Adrenal gland (tissue), 12 donors: Measurements from ENCODE around the gene DEGS2. TPM values are rescaled to one million over a fixed set of nuclear protein-coding genes. Genes with fewer than 3 reads are reported as not detected.

Experiments
- DNase-seq, 7 donors: peaks; one replicate each; pipeline ENCODE4 v3.0.0-alpha.2; 2019 to 2020
- H3K27ac ChIP-seq, 5 donors: fragments of 200-600 bp; sonication (generic) in 4 of 5; 1 replicate in 3 of 5; 2 replicates in 2 of 5; pipeline versions ENCODE4 v1.5.1 to v1.8.0; 2016 to 2020; ENCODE audit warnings: mild to moderate bottlenecking in 1 of 5
- H3K27me3 ChIP-seq: fragments of 200-600 bp; 2 replicates; pipeline ENCODE4 v1.8.0; 2021
- H3K36me3 ChIP-seq, 2 donors: fragments of 200-600 bp; replicated peaks in 1 of 2; 1 replicate in 1 of 2; 2 replicates in 1 of 2; pipeline versions ENCODE4 v1.5.1 to v1.8.0; 2018 to 2022
- H3K4me1 ChIP-seq, 2 donors: fragments of 200-600 bp; replicated peaks in 1 of 2; 1 replicate in 1 of 2; 2 replicates in 1 of 2; pipeline versions ENCODE4 v1.5.1 to v1.8.0; 2018 to 2021
- H3K4me3 ChIP-seq, 4 donors: fragments of 200-600 bp; sonication (generic) in 3 of 4; one replicate each; pipeline ENCODE4 v1.5.1; 2016 to 2018
- H3K9me3 ChIP-seq, 3 donors: fragments of 200-600 bp; sonication (generic) in 1 of 3; replicated peaks in 1 of 3; 1 replicate in 2 of 3; 2 replicates in 1 of 3; pipeline versions ENCODE4 v1.5.1 to v1.8.0; 2016 to 2021
- POLR2A ChIP-seq, 2 donors: fragments of 450-650 bp; IDR thresholded peaks; one replicate each; pipeline ENCODE4 v1.6.1; 2017; ENCODE audit warnings: antibody characterized with exemption in 2 of 2, mild to moderate bottlenecking in 2 of 2, moderate library complexity in 1 of 2
- WGBS, 4 donors: extraction: QIAGEN DNeasy Blood & Tissue Kit in 2 of 4; methylation state at CpG; one replicate each; pipeline versions ENCODE4 v1.1.5 to v1.1.7; 2013 to 2017; 5-methylcytosine and 5-hydroxymethylcytosine counted together
- intact Hi-C, 2 donors: fragments of 100-400 bp; cut with DNase I; formaldehyde crosslinking; loops; one replicate each; pipeline versions ENCODE4 v1.14.1 to v1.15.0; 2022 to 2023
- polyA plus RNA-seq, 3 donors: library from polyadenylated mRNA; stranded (reverse); fragments of 200-250 nt in 2 of 3; fragments of 350-450 nt in 1 of 3; fragmentation: Illumina TruSeq in 1 of 3; extraction: RNeasy Lipid Tissue Mini Kit (QIAGEN cat#74804) in 1 of 3; gene quantifications; one replicate each; pipeline ENCODE4 v1.2.3, GENCODE V29; 2013 to 2014
- total RNA-seq, 9 donors: library from RNA; depleted of rRNA in 4 of 9; stranded (reverse); fragments of >200 nt in 4 of 9; fragments of 120-200 nt in 1 of 9; fragmentation: NEBNext Ultra II Directional in 1 of 9; extraction: Animal tissue kit (Norgen Biotek cat#: 25700) in 1 of 9; gene quantifications; one replicate each; pipeline versions ENCODE4 v1.1.0 to v1.2.4, GENCODE V29; 2013 to 2023
- TF ChIP-seq, protein P1 (sequence below), 6 experiments: fragments of 450-650 bp in 4 of 6; fragments of 200-600 bp in 2 of 6; sonication (generic) in 1 of 6; IDR thresholded peaks; 1 replicate in 5 of 6; 2 replicates in 1 of 6; pipeline versions ENCODE4 v1.5.1 to v1.8.0; 2016 to 2021; ENCODE audit warnings: antibody characterized with exemption in 6 of 6, mild to moderate bottlenecking in 2 of 6, moderate library complexity in 1 of 6
- donor health status: healthy with polysubstance abuse.
- donor health status: Bipolar disorder and iron deficiency.
- donor health status: DM: yes; HTN: yes; CAD: no.
- donor health status: DM: no; HTN: no; CAD: no.
- donor health status: DM: no; HTN: no; CAD: no.
- donor health status: DM: yes; HTN: yes; CAD: no.

The DEGS2 gene
- total and polyA plus RNA-seq, 12 donors: 0.06 to 0.69 (median 0.24) TPM; not detected in 3

DNA sequence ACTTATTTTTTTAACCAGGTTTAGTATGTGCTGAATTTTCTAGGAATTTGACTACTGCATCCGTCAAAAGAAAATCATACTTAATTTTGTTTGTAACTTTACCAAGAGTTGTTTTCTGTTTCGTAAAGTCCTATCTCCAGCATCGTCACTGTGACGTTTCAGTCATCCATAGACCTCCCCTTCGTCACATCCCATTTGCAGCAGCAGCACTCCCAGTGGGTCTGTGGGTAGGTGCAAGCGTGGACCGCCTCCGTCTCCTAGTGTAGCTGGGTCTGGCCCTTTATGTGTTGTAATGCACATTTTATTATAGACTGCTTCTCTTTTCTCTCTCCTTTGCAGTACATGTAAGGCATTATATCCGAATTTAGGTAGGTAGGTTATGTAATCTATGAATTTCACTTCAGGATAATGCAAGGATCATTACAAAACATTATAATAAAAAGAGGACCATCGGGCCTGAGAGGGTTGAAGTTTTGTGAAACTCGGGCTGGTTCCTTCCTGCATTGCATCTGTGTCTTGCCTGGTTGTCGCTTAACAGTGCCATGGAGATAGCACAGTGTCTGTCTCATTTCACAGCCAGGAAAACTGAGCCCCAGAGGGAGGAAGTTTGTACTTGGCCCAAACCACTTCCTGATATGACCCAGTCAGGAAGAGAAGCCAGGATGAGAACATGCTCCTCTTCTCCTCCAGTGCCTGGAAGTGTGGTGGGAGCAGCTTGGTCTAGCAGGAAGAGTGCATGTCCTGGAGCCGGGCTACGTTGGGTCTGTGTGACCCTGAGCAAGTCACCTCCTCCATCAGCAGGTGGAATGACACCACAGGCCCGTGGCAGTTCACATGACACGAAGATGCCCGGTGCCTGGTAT, 53.0 kb downstream of the DEGS2 start:
- TF ChIP-seq POLR2A (IDR thresholded peaks at IDR 0.05): no peak
- WGBS, 4 donors: 74 to 84% (median 79%) methylated on average over 12 to 17 of the region's 17 CpGs
- Histone ChIP-seq H3K27ac (peak overlapping the region in 1 of 5 donors; percentile 21), H3K36me3 (no peaks in the 10 kb centered on the region), H3K4me1 (peaks cover 20 to 33% of the 10 kb centered on the region in 2 donors), H3K27me3 (no peaks in the 10 kb centered on the region), H3K4me3 (no peak overlapping the region), H3K9me3 (no peaks in the 10 kb centered on the region)
- intact Hi-C loops: loop anchor here (5.0 kb wide), 2 partner anchors 124 to 129 kb away; no protein-coding TSS in a partner anchor
- no peak for DNase-seq

DNA sequence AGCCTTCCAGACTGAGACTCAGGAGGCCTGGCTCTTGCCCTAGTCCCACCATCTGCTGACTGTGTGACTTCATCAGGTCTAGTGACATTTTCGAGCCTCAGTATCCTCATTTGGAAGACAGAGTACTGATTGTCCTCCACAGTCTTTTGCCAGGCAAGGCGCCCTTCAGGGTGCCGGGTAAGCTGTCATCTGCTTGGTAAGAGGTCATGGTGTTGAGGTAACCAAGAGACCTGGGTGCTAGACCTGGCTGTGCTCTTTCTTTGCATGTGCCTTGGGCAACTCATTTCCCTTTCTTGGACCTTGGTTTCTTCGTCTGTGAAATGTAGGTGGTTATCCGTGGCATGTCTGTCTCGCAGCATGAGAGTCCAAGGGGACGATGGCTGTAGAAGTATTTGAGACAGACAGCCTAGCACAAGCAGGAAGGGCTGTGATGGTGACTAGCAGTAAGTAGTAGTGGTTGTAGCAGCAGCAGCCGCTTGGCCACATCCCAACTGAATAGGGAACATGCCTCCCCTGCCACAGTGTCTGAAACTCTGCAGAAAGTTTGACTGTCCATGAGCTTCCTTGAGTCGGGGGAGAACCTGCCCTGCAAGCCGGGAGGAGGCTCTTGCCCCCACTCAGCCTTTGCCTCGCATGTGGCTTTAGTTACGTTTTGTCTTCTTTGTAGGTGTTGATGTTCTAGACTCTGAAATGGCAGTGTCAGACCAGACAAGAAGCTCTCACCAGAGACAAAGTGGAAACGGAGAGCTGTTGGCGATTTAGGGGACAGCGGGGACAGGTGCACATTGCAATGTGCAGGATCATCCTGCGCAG, 53.9 kb downstream of the DEGS2 start:
- DNase-seq: peak in 1 of 7 donors; percentile 29
- Histone ChIP-seq H3K36me3 (no peaks in the 10 kb centered on the region), H3K4me1 (peaks cover 20 to 33% of the 10 kb centered on the region in 2 donors), H3K27ac (no peak overlapping the region), H3K4me3 (no peak overlapping the region), H3K9me3 (no peaks in the 10 kb centered on the region), H3K27me3 (no peaks in the 10 kb centered on the region)
- WGBS, 4 donors: 80 to 84% (median 84%) methylated on average over 16 of the region's 16 CpGs
- intact Hi-C loops: loop anchor here (5.0 kb wide), 2 partner anchors 123 to 128 kb away; no protein-coding TSS in a partner anchor
- TF ChIP-seq, protein P1, sequence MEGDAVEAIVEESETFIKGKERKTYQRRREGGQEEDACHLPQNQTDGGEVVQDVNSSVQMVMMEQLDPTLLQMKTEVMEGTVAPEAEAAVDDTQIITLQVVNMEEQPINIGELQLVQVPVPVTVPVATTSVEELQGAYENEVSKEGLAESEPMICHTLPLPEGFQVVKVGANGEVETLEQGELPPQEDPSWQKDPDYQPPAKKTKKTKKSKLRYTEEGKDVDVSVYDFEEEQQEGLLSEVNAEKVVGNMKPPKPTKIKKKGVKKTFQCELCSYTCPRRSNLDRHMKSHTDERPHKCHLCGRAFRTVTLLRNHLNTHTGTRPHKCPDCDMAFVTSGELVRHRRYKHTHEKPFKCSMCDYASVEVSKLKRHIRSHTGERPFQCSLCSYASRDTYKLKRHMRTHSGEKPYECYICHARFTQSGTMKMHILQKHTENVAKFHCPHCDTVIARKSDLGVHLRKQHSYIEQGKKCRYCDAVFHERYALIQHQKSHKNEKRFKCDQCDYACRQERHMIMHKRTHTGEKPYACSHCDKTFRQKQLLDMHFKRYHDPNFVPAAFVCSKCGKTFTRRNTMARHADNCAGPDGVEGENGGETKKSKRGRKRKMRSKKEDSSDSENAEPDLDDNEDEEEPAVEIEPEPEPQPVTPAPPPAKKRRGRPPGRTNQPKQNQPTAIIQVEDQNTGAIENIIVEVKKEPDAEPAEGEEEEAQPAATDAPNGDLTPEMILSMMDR (IDR thresholded peaks at IDR 0.05): no peak
- no peak for TF ChIP-seq POLR2A (IDR thresholded peaks at IDR 0.05)

DNA sequence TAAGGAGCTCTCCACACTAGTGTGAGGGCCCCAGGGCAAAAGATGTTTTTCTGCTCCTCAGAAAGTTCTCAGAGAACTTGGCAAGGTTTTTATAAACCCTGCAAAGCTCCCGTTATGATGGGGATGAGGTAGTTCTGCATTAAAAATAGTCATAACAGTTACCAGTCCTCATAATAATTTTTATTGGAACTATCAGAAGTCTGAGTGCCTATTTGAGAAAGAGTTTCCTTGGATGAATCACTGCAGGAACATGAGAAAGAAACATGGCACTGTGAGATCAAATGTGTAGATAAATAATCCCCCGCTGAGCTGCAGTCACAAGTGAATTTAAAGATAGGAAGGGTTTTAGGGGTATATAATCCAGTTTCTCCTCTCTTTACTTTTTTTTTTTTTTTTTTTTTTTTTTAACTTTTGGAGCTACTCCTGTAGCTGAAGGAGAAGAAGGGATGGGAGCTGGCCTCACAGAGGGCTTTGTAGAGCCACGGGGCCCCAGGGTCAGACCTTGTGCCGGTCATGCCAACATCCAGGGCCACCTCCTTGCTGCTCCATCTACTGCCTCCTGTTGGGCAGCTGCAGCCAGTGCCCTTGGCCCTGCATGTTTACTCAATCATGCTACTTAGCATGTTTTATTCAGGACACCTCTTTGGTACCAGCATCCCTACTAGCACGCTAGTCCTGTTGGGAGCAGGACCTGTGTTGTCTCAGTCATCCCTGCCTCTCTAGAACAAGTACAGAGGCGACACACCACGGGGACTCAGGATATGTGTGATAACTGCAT, 54.7 kb downstream of the DEGS2 start:
- H3K27me3 ChIP-seq: no peaks in the 10 kb centered on the region
- no peak for DNase-seq
- intact Hi-C loops: loop anchor here (5.0 kb wide), 2 partner anchors 122 to 127 kb away; no protein-coding TSS in a partner anchor

DNA sequence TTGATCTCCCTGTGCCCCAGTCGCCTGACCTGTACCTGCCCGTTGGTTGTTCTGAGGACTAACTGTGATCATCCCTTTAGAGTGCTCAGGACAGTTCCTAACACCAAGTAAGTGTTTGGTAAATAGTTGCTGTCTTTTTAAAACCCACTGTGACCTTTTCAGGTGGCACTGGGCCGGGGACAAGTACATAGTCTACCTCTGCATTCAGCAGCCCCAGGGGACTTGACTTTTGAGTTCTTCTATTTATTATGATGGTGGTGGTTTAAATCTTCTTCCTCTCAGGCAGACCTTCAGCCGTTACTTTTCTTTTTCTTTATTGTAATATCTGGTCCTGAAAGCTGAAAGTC, 55.5 kb downstream of the DEGS2 start:
- peak overlapping the region in 3 of 5 donors; percentile 12 to 64 (median 62) for H3K27ac ChIP-seq

More for the DNA sequence above, 54.7 kb downstream of the DEGS2 start:
- H3K36me3 ChIP-seq: no peaks in the 10 kb centered on the region
- H3K27ac ChIP-seq: peak overlapping the region in 1 of 5 donors; percentile 62
- peaks cover 20 to 33% of the 10 kb centered on the region in 2 donors for H3K4me1 ChIP-seq
- 64 to 73% (median 67%) methylated on average over 7 of the region's 7 CpGs for WGBS, 4 donors
- no peak overlapping the region for H3K4me3 ChIP-seq
- H3K9me3 ChIP-seq: no peaks in the 10 kb centered on the region
- TF ChIP-seq, protein P1 (IDR thresholded peaks at IDR 0.05): no peak
- TF ChIP-seq POLR2A (IDR thresholded peaks at IDR 0.05): no peak

More for the DNA sequence above, 55.5 kb downstream of the DEGS2 start:
- no peaks in the 10 kb centered on the region for H3K27me3 ChIP-seq
- 77 to 91% (median 84%) methylated on average over 4 of the region's 4 CpGs for WGBS, 4 donors
- no peak for DNase-seq
- no peak overlapping the region for H3K4me3 ChIP-seq
- H3K36me3 ChIP-seq: no peaks in the 10 kb centered on the region
- TF ChIP-seq POLR2A (IDR thresholded peaks at IDR 0.05): no peak
- TF ChIP-seq, protein P1 (IDR thresholded peaks at IDR 0.05): no peak
- H3K9me3 ChIP-seq: no peaks in the 10 kb centered on the region
- peaks cover 20 to 37% of the 10 kb centered on the region in 2 donors for H3K4me1 ChIP-seq
- intact Hi-C loops: no loop called here
